ENCODE results near the gene GLS2. TPM values are rescaled to one million over a fixed set of nuclear protein-coding genes. Genes with fewer than 3 reads are reported as not detected.

Gene GLS2
- total RNA-seq, 4 donors from 2014 or later, result 2.1 to 3.1 (median 2.1) TPM; not detected in 1

GRCh38 chr12:56462565-56462964 lies 25.4 kb downstream of the GLS2 start:
- no peak for DNase-seq (ENCODE audit: low spot score in 2 of 2)
- TF ChIP-seq CTCF (IDR thresholded peaks at IDR 0.05), result no peak
- no peak for TF ChIP-seq EP300 (IDR thresholded peaks at IDR 0.05)
- no peak for TF ChIP-seq POLR2A (IDR thresholded peaks at IDR 0.05)
- no peaks in the 10 kb centered on the region for H3K9me3 ChIP-seq
- H3K27ac ChIP-seq, result no peak overlapping the region
- H3K4me1 ChIP-seq, result peaks cover 0 to 10% (median 0%) of the 10 kb centered on the region in 4 donors
- H3K4me3 ChIP-seq, result no peak overlapping the region
- no peaks in the 10 kb centered on the region for H3K36me3 ChIP-seq
- no peaks in the 10 kb centered on the region for H3K27me3 ChIP-seq

GRCh38 chr12:56461235-56462159 lies 26.5 kb downstream of the GLS2 start:
- DNase-seq (ENCODE audit: low spot score in 2 of 2), result no peak
- Histone ChIP-seq H3K4me1 (peaks cover 0 to 7% (median 0%) of the 10 kb centered on the region in 4 donors), H3K27me3 (no peaks in the 10 kb centered on the region), H3K4me3 (no peak overlapping the region), H3K9me3 (no peaks in the 10 kb centered on the region), H3K27ac (no peak overlapping the region), H3K36me3 (no peaks in the 10 kb centered on the region)
- TF ChIP-seq EP300 (IDR thresholded peaks at IDR 0.05) (no peak), POLR2A (IDR thresholded peaks at IDR 0.05) (no peak), CTCF (IDR thresholded peaks at IDR 0.05) (no peak)
- WGBS, 2 donors, result 87% methylated on average over 11 of the region's 11 CpGs

DNA sequence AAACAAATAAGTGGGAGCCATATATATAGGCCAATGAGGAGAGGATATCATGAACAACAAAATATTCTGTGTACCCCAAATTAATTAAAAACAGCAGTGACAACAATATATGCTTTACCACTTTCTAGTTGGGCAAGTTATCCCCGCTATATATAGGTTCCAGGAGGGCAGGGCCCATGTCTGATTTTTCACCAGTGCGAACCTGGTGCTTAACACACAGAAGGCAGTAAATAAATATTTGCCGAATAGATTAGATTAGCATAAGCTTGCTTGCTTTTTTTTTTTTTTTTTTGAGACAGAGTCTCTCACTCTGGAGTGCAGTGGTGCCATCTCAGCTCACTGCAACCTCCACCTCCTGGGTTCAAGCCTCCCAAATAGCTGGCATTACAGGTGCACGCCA lies 30.1 kb downstream of the GLS2 start:
- no peaks in the 10 kb centered on the region for H3K36me3 ChIP-seq
- H3K27ac ChIP-seq, result no peak overlapping the region
- TF ChIP-seq CTCF (IDR thresholded peaks at IDR 0.05) (no peak), POLR2A (IDR thresholded peaks at IDR 0.05) (no peak), EP300 (IDR thresholded peaks at IDR 0.05) (no peak)
- WGBS, 2 donors, result 89 to 93% methylated on average over 4 of the region's 4 CpGs
- no peak overlapping the region for H3K4me3 ChIP-seq
- H3K27me3 ChIP-seq, result no peaks in the 10 kb centered on the region
- H3K4me1 ChIP-seq, result no peaks in the 10 kb centered on the region
- no peaks in the 10 kb centered on the region for H3K9me3 ChIP-seq
- no peak for DNase-seq (ENCODE audit: low spot score in 2 of 2)

DNA sequence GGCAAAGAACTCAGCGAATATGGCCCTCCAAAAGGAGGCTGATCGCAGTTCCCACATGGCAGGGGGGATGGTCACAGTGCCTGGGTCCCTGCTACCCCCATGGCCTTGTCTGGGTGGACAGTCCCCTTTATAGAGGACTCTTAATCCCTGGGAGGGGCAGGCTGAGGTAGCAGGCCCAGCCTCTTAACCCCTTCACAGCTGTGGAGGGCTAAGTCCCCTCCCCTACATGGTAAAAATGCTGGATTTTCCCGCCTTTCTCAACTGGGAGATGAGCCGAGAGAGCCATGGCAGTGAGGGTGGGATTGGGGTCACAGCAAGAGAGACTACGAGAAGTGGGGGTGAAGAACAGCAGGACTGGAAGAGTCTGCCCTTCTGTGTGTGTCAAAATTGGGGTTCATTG lies 33.4 kb downstream of the GLS2 start, which contains the start of gene MIP:
MIP (minus strand) TSS at position 101 of the 400 bp plus-strand sequence; CDS start at position 57, 44 bp downstream.
- H3K4me3 ChIP-seq, result no peak within 1 kb of the TSS
- H3K27ac ChIP-seq, result no peak within 1 kb of the TSS
- no peaks in the 10 kb centered on the region for H3K9me3 ChIP-seq
- no peaks in the 10 kb centered on the region for H3K27me3 ChIP-seq
- H3K4me1 ChIP-seq, result peaks cover 0 to 3% (median 0%) of the 10 kb centered on the region in 4 donors
- 81 to 90% methylated on average over 5 of the region's 5 CpGs for WGBS, 2 donors
- TF ChIP-seq POLR2A (IDR thresholded peaks at IDR 0.05) (no peak), EP300 (IDR thresholded peaks at IDR 0.05) (no peak), CTCF (IDR thresholded peaks at IDR 0.05) (no peak)
- H3K36me3 ChIP-seq, result no peaks in the 10 kb centered on the region
- no peak for DNase-seq (ENCODE audit: low spot score in 2 of 2)

DNA sequence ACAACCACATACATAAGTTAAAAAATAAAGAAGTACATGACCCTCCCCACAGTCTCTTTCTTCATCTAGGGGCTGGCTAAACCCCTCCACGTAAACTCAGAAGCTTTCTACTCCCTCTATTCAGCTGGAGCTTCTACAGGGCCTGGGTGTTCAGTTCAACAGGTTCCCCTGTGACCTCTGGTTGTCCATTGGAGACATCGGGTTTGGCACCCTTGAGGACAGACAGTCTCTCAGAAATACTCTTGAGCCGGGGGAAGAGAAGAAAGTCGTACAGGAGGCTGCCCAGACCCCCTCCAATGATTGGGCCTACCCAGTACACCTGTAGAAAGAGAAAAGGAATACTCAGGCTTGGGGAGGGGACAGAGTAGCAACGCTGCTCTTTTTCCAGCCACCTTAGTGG lies 36.8 kb downstream of the GLS2 start:
- Histone ChIP-seq H3K4me1 (peaks cover 0 to 8% (median 3%) of the 10 kb centered on the region in 4 donors), H3K27ac (no peak overlapping the region), H3K27me3 (no peaks in the 10 kb centered on the region), H3K36me3 (no peaks in the 10 kb centered on the region), H3K4me3 (no peak overlapping the region), H3K9me3 (no peaks in the 10 kb centered on the region)
- no peak for DNase-seq (ENCODE audit: low spot score in 2 of 2)
- TF ChIP-seq CTCF (IDR thresholded peaks at IDR 0.05), result no peak
- 73 to 89% methylated on average over 5 of the region's 5 CpGs for WGBS, 2 donors
